Lung (tissue), 12 donors: ENCODE measurements around the gene CRISPLD2. TPM values are rescaled to one million over a fixed set of nuclear protein-coding genes. Genes with fewer than 3 reads are reported as not detected.
"Not testable (repeated sequence)": the region's sequence is repeated elsewhere in the genome, so short reads cannot be mapped to it uniquely, and the experiment has no call there.

Experiments
- ATAC-seq: fragments of 200-7000 bp; cut with Tn5 transposase; one replicate; pipeline ENCODE4 v1.9.1; 2020; ENCODE audit warnings: moderate number of reproducible peaks; ENCODE audit not compliant: insufficient read depth, low FRiP score
- DNase-seq, 3 donors: peaks; one replicate each; pipeline ENCODE4 v3.0.0-alpha.2; 2013 to 2017
- H3K27ac ChIP-seq, 2 donors: one replicate each; pipeline ENCODE4 v1.5.1; 2013; ENCODE audit warnings: mild to moderate bottlenecking in 2 of 2, moderate library complexity in 2 of 2, control low read depth in 1 of 2, inconsistent platforms in 1 of 2, low read depth in 1 of 2, low read length in 1 of 2
- H3K27me3 ChIP-seq, 3 donors: one replicate each; pipeline ENCODE4 v1.5.1; 2013; ENCODE audit warnings: low read length in 2 of 3; ENCODE audit not compliant: control insufficient read depth in 3 of 3, insufficient read depth in 3 of 3
- H3K36me3 ChIP-seq, 4 donors: one replicate each; pipeline ENCODE4 v1.5.1; 2013; ENCODE audit warnings: low read length in 4 of 4, mild to moderate bottlenecking in 1 of 4, moderate library complexity in 1 of 4; ENCODE audit not compliant: control insufficient read depth in 4 of 4, insufficient read depth in 4 of 4
- H3K4me1 ChIP-seq, 5 donors: one replicate each; pipeline ENCODE4 v1.5.1; 2013; ENCODE audit warnings: low read length in 5 of 5, mild to moderate bottlenecking in 2 of 5, moderate library complexity in 1 of 5; ENCODE audit not compliant: control insufficient read depth in 5 of 5, insufficient read depth in 5 of 5
- H3K4me3 ChIP-seq: one replicate; pipeline ENCODE4 v1.5.1; 2013; ENCODE audit warnings: mild to moderate bottlenecking, control low read depth, moderate library complexity
- H3K9ac ChIP-seq, 2 donors: one replicate each; pipeline ENCODE4 v1.5.1; 2013; ENCODE audit warnings: low read length in 2 of 2, control low read depth in 1 of 2; ENCODE audit not compliant: insufficient read depth in 1 of 2
- H3K9me3 ChIP-seq, 4 donors: one replicate each; pipeline ENCODE4 v1.5.1; 2013; ENCODE audit warnings: low read length in 3 of 4, mild to moderate bottlenecking in 1 of 4, moderate library complexity in 1 of 4; ENCODE audit not compliant: control insufficient read depth in 4 of 4, insufficient read depth in 3 of 4
- CTCF ChIP-seq: IDR thresholded peaks from 2 replicates; pipeline ENCODE4 v1.5.1; 2012; ENCODE audit warnings: mild to moderate bottlenecking; ENCODE audit errors: control extremely low read depth, extremely low read depth
- WGBS, 2 donors: extraction: QIAGEN DNeasy Blood & Tissue Kit; methylation state at CpG; one replicate each; pipeline ENCODE4 v1.1.7; 2013; 5-methylcytosine and 5-hydroxymethylcytosine counted together
- polyA plus RNA-seq, 2 donors: library from polyadenylated mRNA; stranded (reverse); fragments of 200-250 nt; gene quantifications; one replicate each; pipeline ENCODE4 v1.2.1, GENCODE V29; 2013
- total RNA-seq, 2 donors: library from RNA; depleted of rRNA in 1 of 2; stranded (reverse); fragments of >200 nt in 1 of 2; gene quantifications; one replicate each; pipeline ENCODE4 v1.2.1, GENCODE V29; 2014 to 2021
- donor health status: control.
- donor health status: control.
- donor health status: Bipolar disorder and iron deficiency.
- donor health status: healthy.
- donor health status: DM: yes; HTN: yes; CAD: no.

The CRISPLD2 gene
- total and polyA plus RNA-seq, 4 donors: 30.3 to 136 (median 42.5) TPM

DNA sequence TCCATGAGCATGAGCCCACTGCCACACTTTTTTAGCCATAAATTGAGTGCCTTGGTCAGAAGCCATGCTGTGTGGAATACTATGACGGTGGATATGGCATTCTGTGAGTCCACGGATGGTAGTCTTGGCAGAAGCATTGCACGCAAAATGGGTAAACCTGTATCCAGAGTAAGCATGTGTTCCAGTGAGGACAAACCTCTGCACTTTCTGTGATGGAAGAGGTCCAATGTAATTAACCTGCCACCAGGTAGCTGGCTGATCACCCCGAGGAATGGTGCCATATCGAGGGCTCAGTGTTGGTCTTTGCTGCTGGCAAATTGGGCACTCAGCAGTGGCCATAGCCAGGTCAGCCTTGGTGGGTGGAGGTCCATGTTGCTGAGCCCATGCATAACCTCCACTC is 37.0 kb downstream of the CRISPLD2 start:
- peaks cover 0 to 15% (median 0%) of the 10 kb centered on the region in 4 donors for H3K36me3 ChIP-seq
- not testable (repeated sequence) for DNase-seq, H3K9ac ChIP-seq, H3K27me3 ChIP-seq, H3K27ac ChIP-seq, ATAC-seq, H3K4me3 ChIP-seq, H3K4me1 ChIP-seq
- WGBS, 2 donors: 98% methylated on average over 5 of the region's 5 CpGs
- peaks cover 0 to 22% (median 5%) of the 10 kb centered on the region in 4 donors for H3K9me3 ChIP-seq

GRCh38 chr16:84859681-84860080 is 39.9 kb downstream of the CRISPLD2 start:
- peaks cover 0 to 22% (median 5%) of the 10 kb centered on the region in 4 donors for H3K9me3 ChIP-seq
- no peak overlapping the region for H3K27ac ChIP-seq
- TF ChIP-seq CTCF: no peak
- WGBS, 2 donors: 93 to 98% methylated on average over 2 of the region's 2 CpGs
- DNase-seq (no peak), ATAC-seq (no peak)
- no peak overlapping the region for H3K4me3 ChIP-seq
- H3K36me3 ChIP-seq: peaks cover 0 to 6% (median 0%) of the 10 kb centered on the region in 4 donors
- no peaks in the 10 kb centered on the region for H3K27me3 ChIP-seq
- no peak overlapping the region for H3K9ac ChIP-seq
- no peaks in the 10 kb centered on the region for H3K4me1 ChIP-seq

DNA sequence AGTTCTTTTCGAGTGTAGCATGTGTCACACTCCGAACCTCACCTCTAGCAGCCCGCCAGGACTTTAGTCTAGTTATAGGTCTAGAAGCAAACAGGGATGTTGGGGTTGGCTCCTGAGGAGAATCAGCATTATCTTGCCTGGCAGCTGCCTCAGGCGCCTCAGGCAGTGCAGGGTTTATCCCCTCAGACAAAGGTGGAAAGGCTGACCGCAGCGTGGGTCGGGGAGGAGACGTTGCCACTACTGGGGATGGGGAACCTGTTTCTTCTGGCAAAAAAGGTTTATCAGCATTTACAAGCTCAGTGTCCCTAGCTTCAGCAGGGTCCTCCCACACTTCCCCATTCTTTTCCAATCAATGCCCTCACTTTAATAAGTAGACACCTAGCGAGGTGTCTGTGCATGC is 40.6 kb downstream of the CRISPLD2 start:
- Histone ChIP-seq H3K9me3 (peaks cover 0 to 22% (median 5%) of the 10 kb centered on the region in 4 donors), H3K4me1 (no peaks in the 10 kb centered on the region), H3K4me3 (no peak overlapping the region), H3K27me3 (no peaks in the 10 kb centered on the region), H3K36me3 (peaks cover 0 to 6% (median 0%) of the 10 kb centered on the region in 4 donors), H3K9ac (no peak overlapping the region), H3K27ac (no peak overlapping the region)
- no peak for DNase-seq
- WGBS, 2 donors: 93 to 97% methylated on average over 9 of the region's 9 CpGs
- TF ChIP-seq CTCF: no peak
- ATAC-seq: no peak

- no peak overlapping the region for H3K4me3 ChIP-seq
- peaks cover 0 to 6% (median 0%) of the 10 kb centered on the region in 4 donors for H3K36me3 ChIP-seq
- no peak overlapping the region for H3K27ac ChIP-seq
- DNase-seq: no peak
- H3K9me3 ChIP-seq: peaks cover 0 to 22% (median 5%) of the 10 kb centered on the region in 4 donors
- no peaks in the 10 kb centered on the region for H3K4me1 ChIP-seq
- no peaks in the 10 kb centered on the region for H3K27me3 ChIP-seq
- TF ChIP-seq CTCF: no peak
- no peak overlapping the region for H3K9ac ChIP-seq
- ATAC-seq: no peak
- WGBS, 2 donors: 92 to 97% methylated on average over 7 of the region's 7 CpGs
Measured at GRCh38 chr16:84861671-84862070, 41.9 kb downstream of the CRISPLD2 start.
